Right renal pelvis (tissue), 4 donors: ENCODE data around the gene ARFGEF3. TPM values are rescaled to one million over a fixed set of nuclear protein-coding genes. Genes with fewer than 3 reads are reported as not detected.

Experiments
- DNase-seq, 4 donors: peaks; one replicate each; pipeline ENCODE4 v3.0.0-alpha.2; 2013; ENCODE audit warnings: low read depth in 4 of 4, low spot score in 3 of 4, missing footprints in 1 of 4
- polyA plus RNA-seq, 4 donors: library from polyadenylated mRNA; unstranded; fragments of 120-200 nt; gene quantifications; one replicate each; pipeline ENCODE4 v1.2.1, GENCODE V29; 2013; ENCODE audit not compliant: insufficient read length in 4 of 4

ARFGEF3 gene
- polyA plus RNA-seq, 4 donors = 5.8 to 8.2 (median 6.6) TPM

GRCh38 chr6:138382498-138383265, 220.9 kb downstream of the ARFGEF3 start:
- DNase-seq = no peak

- DNase-seq = no peak
Observed at GRCh38 chr6:138383776-138384175, 222.0 kb downstream of the ARFGEF3 start.

GRCh38 chr6:138386897-138387296, 225.2 kb downstream of the ARFGEF3 start:
- DNase-seq = no peak

DNA sequence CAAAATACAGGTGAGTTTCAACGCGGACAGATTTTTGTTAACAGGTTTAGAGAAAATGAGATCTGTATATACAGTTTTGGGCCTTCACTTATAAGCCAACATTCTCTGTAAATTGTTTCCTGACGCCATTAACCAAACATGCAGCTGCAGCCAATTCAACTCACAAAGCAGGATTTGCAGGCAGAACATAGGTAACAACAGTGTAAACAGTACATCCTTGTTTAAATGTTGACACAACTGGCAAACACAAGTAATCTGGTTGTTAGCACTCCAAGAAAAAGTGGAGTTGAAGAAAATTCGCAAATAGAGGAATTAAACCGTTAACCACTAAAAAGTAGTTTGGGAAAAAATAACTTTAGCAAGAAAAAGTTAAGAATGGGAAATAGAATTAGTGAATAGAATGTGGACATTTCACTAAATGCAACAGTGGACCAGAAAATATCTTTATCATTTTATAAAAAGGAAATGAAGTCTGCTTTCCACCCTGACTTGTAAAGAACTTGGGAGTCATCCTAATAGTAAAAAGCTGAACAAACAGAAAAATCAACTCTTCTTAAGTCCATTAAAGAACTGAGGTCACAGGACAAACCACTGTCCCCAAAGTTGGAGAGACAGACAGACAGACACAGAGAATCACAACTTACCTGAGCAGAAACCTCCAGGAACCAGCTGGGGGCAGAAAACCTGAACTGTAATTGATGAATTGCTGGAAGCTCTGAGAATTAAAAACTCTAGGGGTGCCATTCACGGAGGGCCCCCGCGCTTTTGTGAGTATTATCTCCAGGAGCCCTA, 226.0 kb downstream of the ARFGEF3 start:
- DNase-seq = no peak

DNA sequence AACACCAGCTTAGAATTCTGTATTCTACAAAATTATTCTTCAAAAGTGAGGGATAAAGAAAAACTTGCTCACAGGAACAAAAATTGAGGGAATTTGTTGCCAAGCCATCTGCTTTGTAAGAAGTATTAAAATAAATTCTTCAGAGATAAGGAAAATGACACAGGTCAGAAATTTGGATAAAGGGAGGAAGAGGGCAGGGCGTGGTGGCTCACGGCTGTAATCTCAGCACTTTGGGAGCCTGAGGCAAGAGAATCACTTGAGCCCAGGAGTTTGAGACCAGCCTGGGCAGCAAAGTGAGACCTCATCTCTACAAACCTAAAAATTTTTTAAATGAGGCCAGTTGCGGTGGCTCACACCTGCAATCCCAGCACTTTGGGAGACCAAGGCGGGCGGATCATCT, 227.8 kb downstream of the ARFGEF3 start:
- no peak for DNase-seq

Other genes starting within 250 kb of the ARFGEF3 start
- gene PERP, start 54.5 kb upstream of the ARFGEF3 start, polyA plus RNA-seq = 10 to 100 TPM; 21.2 to 28.5 (median 24.2) TPM
- gene PBOV1, start 56.6 kb downstream of the ARFGEF3 start, polyA plus RNA-seq = under 1 TPM in 1 of 4 donors, not detected in 3; 0.03 TPM
- gene SMIM28, start 216.0 kb downstream of the ARFGEF3 start, polyA plus RNA-seq = under 1 TPM in 2 of 4 donors, not detected in 2; 0.12 to 0.24 TPM
- gene HEBP2, start 242.3 kb downstream of the ARFGEF3 start, polyA plus RNA-seq = 10 to 100 TPM; 59.3 to 68.5 (median 62.1) TPM